Measurements from ENCODE around the gene ERP29.
"Not testable (repeated sequence)": the region's sequence is repeated elsewhere in the genome, so short reads cannot be mapped to it uniquely, and the experiment has no call there.

The ERP29 gene

GRCh38 chr12:112012775-112013600, at the start of gene ERP29, which contains the start of gene TMEM116:
TSS of gene ERP29 (plus strand) at chr12:112013426. CDS start at chr12:112013466, 40 bp downstream.
TSS of gene TMEM116 (minus strand) at chr12:112013165. CDS start at chr12:112005270, 7,895 bp downstream.
- DNase-seq = peak; percentile 96 to 99

- no peak for DNase-seq
These were observed 48.3 kb upstream of the ERP29 start for GRCh38 chr12:111964935-111965334.

GRCh38 chr12:111971800-111972199, 41.4 kb upstream of the ERP29 start:
- no peak for DNase-seq

GRCh38 chr12:111975161-111975931, 37.9 kb upstream of the ERP29 start:
- no peak for DNase-seq

GRCh38 chr12:111976291-111976690, 36.9 kb upstream of the ERP29 start:
- DNase-seq = no peak

DNA sequence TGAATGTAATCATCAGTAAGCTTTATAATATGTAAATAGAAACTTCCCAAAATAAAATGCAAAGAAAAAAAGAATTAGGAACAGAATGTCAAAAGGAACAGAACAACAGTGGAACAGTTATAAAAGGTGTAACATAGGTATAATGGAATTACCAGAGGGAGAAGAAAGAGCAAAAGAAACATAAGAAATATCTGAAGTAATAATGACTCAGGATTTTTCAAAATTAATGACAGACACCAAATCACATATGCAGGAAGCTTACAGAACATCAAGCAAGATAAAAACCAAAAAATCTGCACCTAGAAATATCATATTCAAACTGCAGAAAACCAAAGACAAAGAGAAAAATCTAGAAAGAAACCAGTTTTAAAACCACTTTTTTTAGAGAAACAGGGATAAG, 36.4 kb upstream of the ERP29 start:
- DNase-seq = no peak

DNA sequence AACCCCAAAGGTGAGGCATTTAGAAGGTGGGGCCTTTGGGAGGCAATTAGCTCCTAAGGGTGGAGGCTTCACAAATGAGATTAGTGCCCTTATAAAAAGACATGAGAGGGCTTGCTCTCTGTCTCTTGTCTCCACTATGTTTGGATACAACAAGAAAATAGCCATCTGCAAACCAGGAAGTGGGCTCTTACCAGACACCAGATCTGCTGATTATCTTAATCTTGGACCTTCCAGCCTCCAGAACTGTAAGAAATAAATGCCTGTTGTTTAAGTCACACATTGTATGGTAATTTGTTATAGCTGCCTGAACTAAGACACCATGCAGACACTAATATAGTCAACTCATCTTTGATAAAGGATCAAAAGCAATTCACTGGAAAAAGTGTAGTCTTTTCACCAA, 34.7 kb upstream of the ERP29 start:
- no peak for DNase-seq

DNA sequence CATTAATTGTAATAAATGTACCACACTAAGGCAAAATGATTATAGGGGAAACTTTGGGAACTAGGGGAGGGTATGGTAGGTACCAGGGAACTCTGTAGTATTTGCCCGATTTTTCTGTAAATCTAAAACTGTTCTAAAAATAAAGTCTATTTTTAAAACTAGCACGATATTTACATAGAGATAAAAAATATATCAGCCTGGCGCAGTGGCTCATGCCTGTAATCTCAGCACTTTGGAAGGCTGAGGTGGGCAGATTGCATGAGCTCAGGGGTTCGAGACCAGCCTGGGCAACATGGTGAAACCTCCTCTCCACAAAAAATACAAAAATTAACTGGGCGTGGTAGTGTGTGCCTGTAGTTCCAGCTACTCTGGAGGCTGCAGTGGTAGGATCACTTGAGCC, 32.6 kb upstream of the ERP29 start:
- DNase-seq = no peak

GRCh38 chr12:111981987-111982386, 31.2 kb upstream of the ERP29 start:
- no peak for DNase-seq

DNA sequence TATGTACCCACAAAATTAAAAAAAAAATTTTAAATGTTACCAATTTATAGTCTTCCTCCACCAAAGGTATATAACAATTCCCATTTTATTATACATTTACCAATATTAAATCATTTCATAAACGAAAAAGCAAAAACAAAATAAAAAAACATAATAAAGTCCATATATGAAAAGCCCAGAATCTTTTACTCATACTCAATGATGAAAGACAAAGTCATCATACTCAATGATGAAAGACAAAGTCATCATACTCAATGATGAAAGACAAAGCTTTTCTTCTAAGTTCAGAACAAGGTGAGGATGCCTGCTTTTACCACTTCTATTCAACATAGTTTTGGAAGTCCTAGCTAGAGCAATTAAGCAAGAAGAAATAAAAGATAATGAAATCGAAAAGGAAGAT, 28.4 kb upstream of the ERP29 start:
- DNase-seq = no peak

DNA sequence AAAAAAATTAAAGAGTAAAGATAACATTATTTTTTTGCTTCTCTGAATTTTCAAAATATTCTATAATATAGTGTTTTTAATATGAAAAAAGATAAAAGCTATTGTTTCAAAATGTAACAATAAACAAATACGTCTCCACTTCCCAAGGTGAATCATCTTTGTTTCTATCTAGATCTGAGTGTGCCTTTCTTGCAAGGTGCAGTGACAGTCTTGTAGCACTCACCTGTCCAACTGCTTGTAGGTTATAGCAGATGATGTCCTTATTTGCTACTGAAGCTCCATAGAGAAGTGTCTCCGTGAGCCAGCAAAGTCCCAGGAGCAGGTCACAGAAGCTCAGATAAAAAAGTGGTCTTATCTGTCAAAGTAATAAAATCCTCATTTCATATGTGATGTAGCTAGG, 21.7 kb upstream of the ERP29 start:
- DNase-seq = no peak

GRCh38 chr12:111991946-111992345, 21.3 kb upstream of the ERP29 start:
- no peak for DNase-seq

DNA sequence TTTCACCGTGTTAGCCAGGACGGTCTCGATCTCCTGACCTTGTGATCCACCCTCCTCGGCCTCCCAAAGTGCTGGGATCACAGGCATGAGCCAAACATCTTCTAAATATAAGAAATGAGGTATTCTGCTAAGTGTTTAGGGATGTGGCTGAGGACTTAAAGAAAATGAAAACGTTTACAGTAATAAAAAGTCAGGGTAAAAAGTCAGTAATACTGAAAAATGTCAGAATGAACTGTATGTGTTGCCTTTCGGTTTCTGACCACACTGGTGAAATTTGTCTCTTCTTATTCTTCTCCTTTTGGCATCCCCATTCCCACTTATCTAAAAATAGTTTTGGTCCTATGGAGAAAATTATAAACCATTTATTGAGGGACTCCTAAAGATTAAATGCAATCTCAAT, 20.8 kb upstream of the ERP29 start:
- DNase-seq = no peak

- no peak for DNase-seq
These were observed 19.7 kb upstream of the ERP29 start for GRCh38 chr12:111993292-111994150.

DNA sequence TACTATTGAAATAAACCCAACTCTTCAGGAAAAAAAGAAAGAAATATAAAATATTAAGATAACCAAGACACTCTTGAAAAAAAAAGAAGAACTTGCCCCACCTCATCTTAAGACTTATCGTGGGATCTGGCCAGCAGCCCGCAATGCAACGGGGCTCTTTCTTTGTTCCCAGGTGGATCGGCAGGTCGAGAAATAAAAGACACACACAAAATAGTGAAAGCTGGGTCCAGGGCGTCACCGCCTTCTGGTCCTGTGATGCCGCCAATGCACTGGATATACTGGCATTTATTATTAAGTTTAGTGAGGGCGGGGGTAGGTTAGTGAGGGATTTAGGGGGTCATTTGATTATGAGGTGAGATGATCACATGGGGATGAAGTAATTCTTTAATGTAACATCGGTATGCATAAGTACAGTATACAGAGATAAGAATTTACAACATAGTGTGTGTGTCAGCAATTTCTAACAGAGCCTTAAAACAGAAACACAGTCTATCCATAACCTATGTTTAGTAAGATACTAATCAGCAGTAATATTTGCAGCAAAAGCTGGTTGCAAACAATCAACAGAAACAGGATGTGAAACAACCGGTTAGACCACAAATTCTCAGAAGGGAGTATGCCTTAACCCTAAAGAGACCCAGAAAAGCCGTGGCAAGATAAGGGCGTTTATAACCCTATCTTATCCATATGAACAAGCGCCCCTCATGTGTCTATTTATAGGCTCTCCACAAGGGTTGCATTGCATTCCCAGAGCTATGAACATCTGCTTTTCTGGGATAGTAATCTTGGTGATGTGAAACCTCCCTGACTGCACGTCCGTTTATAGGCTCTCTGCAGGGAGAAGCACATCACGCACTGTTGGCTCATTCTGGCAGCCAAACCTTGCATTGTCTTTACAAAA, 18.8 kb upstream of the ERP29 start:
- not testable (repeated sequence) for DNase-seq

- DNase-seq = no peak
These were observed 17.3 kb upstream of the ERP29 start for GRCh38 chr12:111995782-111996480.

- DNase-seq = no peak
These were observed 15.9 kb upstream of the ERP29 start for GRCh38 chr12:111997300-111997699.

GRCh38 chr12:111998015-111998414, 15.2 kb upstream of the ERP29 start:
- DNase-seq = no peak

- not testable (repeated sequence) for DNase-seq
These were observed 14.1 kb upstream of the ERP29 start for GRCh38 chr12:111999129-111999528.

DNA sequence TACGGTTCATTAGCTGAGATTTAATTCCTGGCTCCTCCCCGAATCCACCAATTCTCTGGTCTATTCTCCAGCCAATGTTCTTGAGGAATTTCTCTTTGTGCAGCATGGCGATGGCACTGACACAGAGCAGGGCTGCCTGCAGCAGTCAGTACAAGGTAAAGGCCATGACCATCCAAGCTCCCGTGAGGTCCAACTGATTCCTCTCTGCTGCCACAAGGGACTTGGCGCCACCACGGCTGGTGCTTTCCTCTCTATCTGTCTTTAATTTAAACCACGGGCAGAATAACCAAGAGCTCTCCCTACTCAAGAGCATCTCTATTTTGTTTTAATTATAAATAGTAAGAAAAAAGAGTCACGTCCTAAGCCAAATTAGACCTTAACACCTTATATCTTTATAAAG, 12.4 kb upstream of the ERP29 start:
- no peak for DNase-seq

- no peak for DNase-seq
These were observed 11.7 kb upstream of the ERP29 start for GRCh38 chr12:112001576-112001975.
